GM19463 (cell line): ENCODE results near the gene TBCD.

Experiments
- ATAC-seq: cut with Tn5 transposase; IDR thresholded peaks from one replicate; pipeline ENCODE4 v1.9.1; 2021; ENCODE audit warnings: mild to moderate bottlenecking, moderate library complexity; ENCODE audit not compliant: unreplicated experiment

Gene TBCD

GRCh38 chr17:82751571-82752370 is at the start of gene TBCD:
Gene TBCD, plus strand, starts transcription at chr17:82752065. Its CDS starts 129 bp downstream, at chr17:82752194.
- ATAC-seq = peak; percentile 79

DNA sequence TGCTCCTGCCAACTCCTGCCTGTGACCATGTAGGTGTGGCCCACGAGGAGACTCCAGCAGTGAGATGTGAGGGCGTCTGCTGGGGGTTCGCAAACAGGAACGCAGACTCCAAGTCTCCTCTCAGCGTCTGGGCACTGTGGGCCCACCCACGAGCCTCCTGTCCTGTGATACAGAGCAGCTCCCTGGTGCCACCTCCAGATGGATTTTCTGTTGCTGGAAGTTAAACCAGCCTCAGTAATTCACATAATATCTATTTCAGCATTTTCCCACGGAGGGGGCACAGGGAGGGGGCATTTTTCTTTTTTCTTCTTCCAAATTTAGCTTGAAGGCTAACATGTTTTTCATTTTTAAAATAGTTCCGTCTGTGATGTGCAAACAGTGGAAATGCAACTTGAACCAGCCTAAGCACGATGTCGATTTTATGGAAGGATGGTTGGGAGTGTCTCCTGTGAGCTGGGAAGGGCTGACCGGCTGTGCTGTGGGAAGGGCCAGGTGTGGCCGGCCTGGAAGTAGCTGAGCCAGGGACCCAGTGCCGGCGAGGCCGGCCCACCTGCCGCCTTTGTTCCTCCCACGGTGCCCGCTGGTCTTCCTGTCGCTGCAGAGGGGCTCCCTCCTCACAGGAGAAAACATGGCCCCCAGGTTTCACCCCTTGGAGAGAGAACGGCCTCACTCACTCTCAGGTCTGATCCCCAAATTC is 49.5 kb upstream of the TBCD start:
- no peak for ATAC-seq

- ATAC-seq = no peak
Measured at GRCh38 chr17:82703036-82703745, 48.7 kb upstream of the TBCD start.

GRCh38 chr17:82703935-82704865 is 47.7 kb upstream of the TBCD start:
- no peak for ATAC-seq

GRCh38 chr17:82704886-82705285 is 47.0 kb upstream of the TBCD start:
- ATAC-seq = no peak

DNA sequence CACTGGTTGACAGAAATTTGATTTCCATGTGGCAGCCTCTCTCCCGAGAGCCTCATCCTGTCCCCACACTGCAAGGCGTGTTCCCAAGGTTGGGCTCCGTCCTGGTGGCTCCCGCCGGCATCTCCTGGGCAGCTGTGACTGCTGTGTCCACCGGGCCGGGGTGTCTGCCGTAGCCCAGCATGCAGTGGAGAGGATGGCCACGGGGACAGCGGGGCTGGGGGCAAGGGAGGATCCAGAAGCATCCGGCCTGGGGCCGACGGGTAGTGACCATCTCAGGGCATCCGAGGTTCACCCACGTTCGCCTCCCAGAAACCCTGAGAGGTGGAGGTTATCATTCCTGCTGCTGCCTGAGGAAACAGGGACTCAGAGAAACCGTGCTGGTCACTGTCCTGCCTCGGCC is 46.1 kb upstream of the TBCD start:
- ATAC-seq = no peak

- no peak for ATAC-seq
Measured at GRCh38 chr17:82709024-82709675, 42.7 kb upstream of the TBCD start.

DNA sequence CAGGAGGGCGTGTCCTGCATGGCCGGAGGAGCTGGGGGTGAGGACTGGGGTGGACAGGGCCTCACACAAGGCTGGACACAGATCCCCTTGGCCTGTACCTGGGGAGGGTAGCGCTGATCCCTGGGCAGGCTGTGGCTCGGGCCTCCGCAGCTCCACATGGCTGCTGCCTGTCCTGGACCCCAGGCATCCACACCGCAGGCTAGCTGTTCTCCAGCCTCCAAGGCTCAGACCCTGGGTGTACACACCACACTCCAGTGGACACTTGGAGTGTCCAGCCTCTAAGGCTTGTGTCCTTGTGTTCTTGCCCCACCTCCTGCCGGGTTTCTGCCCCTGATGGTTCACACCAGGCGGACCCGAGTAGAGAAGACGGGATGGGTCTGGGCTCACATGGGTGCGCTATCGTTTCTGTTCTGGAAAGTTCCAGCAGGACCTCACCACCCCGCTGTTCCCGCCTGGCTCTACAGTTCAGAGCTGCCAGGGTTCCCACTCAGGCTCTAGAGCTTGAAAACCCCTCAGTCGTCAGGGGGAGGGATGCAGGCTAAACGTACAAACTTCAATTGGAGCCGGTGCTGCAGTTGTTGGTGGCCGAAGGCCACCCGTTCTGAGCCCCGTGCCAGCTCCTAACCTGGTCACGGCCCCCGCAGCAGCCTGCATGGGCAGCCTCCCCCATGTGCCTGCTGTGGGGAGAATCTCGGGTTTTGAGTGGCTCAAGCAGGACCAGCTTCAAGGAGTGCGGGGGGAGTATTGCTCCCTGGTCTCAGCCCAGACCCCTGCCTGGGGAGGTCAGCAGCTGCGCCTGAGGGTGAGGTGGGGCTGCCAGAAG is 42.0 kb upstream of the TBCD start:
- no peak for ATAC-seq

GRCh38 chr17:82710499-82711232 is 41.2 kb upstream of the TBCD start:
- no peak for ATAC-seq

DNA sequence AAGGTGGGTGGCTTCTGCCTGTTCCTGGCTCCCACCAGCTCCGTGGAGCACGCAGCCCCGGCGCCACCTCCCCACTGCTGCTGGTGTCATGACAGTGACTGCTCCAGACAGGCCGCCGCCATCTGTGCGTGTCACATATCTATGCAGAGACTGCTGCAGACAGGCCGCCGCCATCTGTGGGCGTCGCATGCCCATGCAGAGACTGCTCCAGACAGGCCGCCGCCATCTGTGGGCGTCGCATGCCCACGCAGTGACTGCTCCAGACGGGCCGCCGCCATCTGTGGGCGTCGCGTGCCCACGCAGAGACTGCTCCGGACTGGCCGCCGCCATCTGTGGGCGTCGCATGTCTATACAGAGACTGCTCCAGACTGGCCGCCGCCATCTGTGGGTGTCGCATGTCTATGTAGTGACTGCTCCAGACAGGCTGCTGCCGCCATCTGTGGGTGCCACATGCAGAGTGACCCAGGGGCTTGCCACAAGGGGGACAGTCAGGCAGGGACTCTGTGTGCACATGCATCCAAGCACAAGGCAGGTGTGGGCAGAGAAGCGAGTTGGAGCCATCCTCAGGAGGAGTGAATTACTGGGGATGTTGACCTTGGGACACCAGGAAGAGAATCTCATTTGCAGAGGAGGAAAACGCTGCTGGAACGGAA is 38.7 kb upstream of the TBCD start:
- no peak for ATAC-seq

GRCh38 chr17:82716203-82717010 is 35.5 kb upstream of the TBCD start, which contains the start of gene FN3KRP:
Gene FN3KRP, plus strand, starts transcription at chr17:82716706. Its CDS starts 50 bp downstream, at chr17:82716756.
- ATAC-seq = peak; percentile 77

DNA sequence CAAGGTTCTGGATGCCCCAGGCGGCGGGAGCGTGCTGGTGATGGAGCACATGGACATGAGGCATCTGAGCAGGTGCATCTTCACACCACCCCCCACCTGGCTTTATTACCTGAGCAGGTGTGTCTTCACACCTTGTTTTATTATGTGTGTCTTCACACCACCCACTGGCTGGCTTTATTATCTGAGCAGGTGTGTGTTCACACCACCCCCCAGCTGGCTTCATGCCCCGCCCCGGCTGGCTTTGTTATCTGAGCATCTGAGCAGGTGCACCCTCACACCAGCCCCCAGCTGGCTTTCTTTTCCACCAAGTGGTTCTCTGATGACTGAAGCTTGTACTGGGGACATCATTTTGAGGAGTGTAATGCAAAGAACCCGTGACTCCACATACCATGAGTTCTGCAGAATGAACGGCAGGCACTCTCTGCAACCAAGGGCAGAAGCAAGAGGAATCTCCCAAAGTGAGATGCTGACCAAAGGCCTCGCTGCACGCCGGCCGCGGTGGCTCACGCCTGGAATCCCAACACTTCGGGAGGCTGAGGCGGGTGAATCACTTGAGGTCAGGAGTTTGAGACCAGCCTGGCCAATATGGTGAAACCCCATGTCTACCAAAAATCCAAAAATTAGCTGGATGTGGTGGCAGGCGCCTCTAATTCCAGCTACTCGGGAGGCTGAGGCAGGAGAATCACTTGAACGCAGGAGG is 32.7 kb upstream of the TBCD start:
- no peak for ATAC-seq

- no peak for ATAC-seq
Measured at GRCh38 chr17:82720204-82720603, 31.7 kb upstream of the TBCD start.

- no peak for ATAC-seq
Measured at GRCh38 chr17:82722341-82723013, 29.4 kb upstream of the TBCD start.

DNA sequence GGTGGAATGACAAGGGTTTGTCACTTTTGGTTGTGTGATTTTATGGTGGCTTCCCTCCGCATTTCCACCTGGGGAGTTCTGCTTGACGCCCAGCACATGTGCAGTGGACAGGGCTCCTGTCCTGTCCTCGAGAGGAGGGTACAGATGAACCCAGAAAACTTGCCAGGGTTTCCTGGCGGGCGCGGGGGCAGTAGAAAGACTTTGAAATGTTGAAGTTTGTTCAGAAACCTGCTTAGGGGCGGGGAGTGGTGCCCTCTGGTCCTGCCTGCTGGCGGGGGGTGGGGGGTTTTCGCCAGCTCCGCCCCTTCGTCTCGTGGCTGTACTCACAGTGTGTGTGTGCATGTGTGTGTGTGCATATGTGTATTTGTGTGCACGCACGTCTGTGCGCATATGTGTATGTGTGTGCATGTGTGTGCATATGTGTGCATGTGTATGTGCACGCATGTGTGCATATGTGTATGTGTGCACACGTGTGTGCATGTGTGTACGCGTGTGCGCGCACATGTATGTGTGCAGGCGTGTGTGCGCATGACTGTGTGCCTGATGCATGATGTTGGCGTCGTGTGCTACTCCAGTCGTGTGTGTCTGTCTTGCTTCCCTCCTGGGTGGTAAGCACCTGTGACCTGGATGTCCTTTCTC is 28.6 kb upstream of the TBCD start:
- no peak for ATAC-seq
